ENCODE results near the gene ZSCAN21.

The ZSCAN21 gene

DNA sequence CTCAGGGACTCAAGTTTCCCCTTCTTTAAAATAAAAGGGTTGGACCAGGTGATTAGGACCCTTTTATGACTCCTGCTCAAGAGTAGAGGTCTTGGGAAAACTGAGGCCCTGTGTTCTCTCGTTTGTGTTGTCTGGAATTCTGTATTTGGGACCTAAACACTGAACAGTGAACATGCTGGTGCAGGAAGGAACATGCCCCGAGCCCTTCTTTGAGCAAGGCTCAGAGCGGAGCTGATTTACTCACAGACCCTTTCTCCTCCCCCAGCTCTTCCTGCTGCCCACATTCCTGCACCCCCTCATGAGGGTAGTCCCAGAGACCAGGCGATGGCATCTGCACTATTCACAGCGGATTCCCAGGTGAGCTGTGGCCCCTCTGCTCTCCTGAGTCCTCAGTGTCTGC lies 20.0 kb upstream of the ZSCAN21 start:
- no peak for DNase-seq

DNA sequence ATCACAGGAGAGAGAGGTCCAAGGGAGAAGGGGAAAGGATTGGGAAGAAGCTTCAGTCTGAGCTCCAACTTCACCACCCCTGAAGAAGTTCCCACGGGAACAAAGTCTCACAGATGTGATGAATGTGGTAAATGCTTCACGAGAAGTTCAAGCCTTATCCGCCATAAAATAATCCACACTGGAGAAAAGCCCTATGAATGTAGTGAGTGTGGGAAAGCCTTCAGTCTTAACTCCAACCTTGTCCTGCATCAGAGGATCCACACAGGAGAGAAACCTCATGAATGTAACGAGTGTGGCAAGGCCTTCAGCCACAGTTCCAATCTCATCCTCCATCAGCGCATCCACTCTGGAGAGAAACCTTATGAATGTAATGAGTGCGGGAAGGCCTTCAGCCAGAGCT lies 16.0 kb upstream of the ZSCAN21 start:
- DNase-seq = no peak

DNA sequence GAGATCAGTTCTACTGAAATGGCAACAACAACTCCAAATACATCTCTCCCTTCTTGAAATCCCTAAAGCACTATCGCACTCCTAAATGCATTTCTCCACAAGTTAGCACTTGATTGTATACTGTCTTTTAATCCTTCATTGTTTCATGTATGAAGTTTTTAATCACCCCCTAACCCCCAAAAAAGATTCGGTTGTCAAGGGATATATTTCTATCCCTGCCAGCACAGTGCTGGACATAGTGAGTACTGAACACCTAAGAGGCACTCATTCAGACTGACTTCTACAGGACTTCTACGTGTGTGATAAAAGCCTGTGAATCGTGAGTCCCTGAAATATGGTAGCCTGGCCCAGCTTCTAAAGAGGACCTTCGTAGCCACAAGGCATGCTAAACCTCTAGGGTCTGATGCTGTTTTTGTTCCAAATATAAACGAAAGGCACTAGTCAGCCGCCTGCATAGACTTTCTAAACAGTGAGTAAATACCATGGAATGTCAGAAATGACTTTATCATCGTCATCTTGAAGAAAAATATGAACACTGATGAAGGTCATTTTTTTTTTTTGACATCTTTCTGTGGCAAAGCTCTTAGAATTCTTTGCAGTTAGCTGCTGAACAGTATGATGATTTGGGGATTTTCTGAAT lies 14.6 kb upstream of the ZSCAN21 start:
- no peak for DNase-seq

DNA sequence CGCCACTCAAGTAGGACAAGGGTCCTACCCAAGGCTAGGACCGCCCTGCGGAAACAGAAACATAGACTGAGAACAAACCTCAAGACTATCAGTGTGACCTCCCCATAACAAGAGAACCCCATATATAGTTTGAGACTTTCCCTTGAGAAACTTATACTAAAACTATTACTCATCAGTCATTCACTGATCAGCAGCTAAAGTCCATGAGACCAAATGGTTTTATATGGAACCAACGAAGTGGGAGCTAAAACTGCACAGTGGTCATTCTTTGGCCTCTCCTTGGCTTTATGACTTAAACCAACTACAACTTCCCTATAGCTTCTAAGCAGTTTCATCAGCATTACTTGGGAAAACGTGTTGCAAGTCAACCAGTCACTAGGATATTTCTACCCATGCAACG lies 13.7 kb upstream of the ZSCAN21 start:
- DNase-seq = no peak

DNA sequence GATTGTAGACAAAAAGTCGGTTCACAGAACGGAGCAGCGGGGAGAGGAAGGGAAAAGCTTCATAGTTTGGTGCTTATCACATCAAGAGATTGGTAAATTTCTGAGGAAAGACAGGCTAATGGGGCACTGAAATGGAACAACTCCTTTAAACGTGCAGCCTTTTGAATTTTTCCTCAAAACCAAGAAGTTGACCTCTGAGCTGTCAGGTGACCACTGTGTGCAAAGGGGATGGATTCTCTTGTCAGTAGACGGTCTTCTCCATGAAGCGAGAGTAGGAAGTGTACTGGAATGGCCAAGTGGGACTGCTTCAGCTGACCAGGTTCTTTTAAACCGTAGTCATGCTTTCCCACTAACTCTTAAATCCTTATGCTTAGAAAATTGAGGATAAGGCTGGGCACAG lies 11.2 kb upstream of the ZSCAN21 start:
- DNase-seq = no peak

DNA sequence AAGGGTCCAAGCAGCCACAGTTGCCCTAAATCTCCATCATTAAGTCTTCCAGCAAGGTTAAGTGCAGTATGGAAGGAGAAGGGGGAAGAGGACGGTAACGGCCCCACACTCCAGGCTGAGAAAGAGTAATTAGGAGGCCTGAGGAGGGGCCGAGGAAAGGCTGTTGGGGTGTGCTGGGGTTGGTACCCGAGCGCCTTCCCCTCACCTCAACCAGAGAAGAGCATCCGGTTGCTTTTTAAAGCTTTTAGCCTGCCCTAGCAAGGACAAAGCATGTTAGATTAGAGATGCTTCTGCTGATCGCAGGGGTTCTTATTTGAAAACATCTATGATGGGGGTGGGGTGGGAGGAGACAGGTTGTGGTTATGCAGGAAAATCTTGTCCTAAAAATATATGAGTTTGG lies 9.0 kb upstream of the ZSCAN21 start:
- no peak for DNase-seq

DNA sequence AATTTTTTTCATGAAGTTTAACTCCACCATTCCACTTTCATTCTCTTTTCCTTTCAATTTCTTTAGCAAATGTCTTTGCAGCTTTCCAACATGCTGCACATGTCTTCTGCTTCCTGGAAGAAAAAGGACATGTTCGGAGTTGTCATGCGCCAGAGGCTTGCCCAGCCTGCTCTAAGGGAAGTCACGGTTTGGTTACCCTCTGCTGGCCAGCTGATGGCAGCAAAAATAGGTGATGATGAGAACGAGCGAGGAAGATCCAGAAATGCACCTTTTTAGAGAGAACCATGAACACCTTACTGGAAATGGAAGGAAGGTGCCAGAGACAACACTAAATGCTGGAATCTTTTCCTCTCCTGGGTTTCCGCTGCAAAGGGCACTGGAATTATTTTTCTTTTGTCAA lies 4.9 kb upstream of the ZSCAN21 start:
- DNase-seq = no peak

DNA sequence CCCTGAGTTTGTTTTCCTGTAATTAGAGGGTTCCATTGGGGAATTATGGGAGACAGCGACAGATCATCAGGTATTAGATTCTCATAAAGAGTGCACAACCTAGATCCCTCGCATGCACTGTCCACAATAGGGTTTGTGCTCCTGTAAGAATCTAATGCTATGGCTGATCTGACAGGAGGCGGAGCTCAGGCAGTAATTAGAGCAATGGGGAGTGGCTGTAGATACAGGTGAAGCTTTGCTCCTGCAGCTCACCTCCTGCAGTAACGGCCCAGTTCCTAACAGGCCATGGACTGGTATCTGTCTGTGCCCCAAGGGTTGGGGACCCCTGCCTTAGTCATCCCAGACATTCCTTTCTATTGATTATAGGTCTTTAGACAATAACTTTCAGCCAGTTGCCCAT lies 894 bp upstream of the ZSCAN21 start:
- no peak for DNase-seq

DNA sequence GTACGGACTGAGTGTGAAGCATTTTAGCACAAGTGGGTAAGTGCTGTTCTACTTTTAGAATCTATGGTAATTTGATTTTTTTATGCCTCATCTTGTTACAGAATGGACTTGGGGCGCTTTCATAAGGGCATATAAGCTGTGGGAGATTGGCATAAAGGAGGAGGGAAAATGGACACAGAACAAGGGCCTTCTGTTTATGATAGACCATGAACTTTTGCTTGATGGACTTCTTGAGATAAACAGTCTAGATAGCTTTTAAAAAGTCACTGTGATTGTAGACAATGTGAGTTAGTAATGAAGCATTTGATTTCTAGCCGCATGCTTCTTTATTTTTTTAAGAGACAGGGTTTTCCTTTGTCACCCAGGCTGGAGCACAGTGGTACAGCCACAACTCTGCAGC lies 2.0 kb downstream of the ZSCAN21 start:
- no peak for DNase-seq

DNA sequence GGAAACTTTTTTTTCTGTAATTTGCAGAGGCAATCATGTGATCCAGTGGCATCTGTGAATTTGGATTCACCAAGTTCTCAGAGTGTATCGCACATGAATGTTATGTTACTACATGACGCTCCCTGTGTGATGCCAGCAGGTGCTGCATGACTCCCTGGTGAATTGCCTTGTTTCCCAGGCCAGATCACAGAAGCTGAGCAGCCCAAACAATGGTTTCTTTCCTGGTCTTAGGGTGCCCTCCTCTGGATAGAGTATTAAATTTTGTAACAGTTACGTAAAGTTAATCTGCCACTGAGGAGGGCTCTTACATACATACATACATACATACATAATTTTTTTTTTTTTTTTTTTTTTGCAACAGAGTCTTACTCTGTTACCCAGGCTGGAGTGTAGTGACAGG lies 3.6 kb downstream of the ZSCAN21 start:
- peak; percentile 32 for DNase-seq

DNA sequence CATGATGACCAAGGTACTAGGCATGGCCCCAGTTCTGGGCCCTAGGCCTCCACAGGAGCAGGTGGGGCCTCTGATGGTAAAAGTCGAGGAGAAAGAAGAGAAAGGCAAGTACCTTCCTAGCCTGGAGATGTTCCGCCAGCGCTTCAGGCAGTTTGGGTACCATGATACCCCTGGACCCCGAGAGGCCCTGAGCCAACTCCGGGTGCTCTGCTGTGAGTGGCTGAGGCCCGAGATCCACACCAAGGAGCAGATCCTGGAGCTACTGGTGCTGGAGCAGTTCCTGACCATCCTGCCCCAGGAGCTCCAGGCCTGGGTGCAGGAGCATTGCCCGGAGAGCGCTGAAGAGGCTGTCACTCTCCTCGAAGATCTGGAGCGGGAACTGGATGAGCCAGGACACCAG lies 7.4 kb downstream of the ZSCAN21 start:
- no peak for DNase-seq

DNA sequence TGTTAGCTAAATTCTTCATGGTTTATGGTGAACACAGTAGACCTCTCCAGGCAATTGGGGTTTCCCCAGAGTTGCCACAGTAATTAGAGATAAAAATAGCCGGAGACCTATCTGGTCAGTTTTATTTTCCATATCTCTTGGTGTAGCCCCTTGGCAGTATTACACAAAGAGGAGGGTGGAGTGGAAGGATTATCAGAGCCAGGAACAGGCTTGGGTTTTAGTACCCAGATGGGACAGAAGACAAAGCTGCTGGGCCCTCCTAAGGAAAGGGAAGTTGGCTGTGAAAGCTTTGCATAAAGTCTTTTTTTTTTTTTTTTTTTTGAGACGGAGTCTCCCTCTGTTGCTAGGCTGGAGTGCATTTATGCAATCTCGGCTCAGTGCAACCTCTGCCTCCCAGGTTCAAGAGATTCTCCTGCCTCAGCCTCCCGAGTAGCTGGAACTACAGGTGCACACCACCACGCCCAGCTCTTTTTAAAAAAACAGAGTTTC lies 9.7 kb downstream of the ZSCAN21 start:
- DNase-seq = no peak

DNA sequence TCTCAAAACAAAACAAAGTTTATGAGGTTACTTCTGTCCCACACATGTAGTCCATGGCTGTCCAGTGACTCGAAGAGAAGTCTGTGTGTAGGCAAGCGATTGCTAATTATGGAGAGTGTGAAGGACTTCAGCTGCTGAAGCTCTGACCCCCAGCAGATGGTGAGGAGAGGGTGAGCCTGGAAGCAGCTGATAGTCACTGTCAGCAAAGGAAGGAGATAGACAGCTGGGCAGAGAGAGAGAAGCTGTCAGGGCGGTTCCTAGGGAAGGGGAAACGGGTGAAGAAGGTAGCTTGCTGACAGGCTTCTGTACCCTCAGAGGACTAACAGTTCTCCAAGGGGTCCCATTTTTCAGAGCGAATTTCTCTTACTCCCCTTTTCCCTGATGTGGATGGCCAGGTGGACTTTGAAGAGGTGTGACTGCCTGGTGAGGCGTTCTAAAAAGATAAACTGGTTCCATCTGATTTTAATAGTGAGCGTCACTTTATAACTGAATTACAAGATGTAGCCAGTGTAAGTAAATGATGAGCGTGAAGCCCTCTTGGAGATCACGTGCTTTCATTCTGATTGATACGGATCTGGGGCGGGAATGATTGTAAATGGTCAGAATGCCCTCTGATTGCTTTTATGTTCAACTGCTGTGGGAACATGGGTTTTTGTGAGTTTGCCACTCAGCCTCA lies 12.1 kb downstream of the ZSCAN21 start:
- DNase-seq = no peak

DNA sequence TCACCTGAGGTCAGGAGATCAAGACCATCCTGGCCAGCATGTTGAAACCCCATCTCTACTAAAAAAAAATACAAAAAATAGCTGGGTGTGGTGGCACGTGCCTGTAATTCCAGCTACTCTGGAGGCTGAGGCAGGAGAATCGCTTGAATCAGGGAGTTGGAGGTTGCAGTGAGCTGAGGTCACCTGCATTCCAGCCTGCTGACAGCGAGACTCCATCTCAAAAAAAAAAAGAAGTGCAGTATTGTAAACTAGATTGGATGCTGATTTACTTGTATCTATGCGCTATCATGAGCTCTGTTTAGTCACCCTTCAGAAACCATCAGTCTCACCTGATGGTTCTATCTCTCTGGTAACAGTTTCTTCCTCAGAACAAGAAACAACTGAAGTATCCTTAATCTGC lies 13.8 kb downstream of the ZSCAN21 start:
- no peak for DNase-seq

DNA sequence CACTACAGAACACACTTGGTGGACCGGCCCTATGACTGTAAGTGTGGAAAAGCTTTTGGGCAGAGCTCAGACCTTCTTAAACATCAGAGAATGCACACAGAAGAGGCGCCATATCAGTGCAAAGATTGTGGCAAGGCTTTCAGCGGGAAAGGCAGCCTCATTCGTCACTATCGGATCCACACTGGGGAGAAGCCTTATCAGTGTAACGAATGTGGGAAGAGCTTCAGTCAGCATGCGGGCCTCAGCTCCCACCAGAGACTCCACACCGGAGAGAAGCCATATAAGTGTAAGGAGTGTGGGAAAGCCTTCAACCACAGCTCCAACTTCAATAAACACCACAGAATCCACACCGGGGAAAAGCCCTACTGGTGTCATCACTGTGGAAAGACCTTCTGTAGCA lies 14.6 kb downstream of the ZSCAN21 start:
- no peak for DNase-seq

DNA sequence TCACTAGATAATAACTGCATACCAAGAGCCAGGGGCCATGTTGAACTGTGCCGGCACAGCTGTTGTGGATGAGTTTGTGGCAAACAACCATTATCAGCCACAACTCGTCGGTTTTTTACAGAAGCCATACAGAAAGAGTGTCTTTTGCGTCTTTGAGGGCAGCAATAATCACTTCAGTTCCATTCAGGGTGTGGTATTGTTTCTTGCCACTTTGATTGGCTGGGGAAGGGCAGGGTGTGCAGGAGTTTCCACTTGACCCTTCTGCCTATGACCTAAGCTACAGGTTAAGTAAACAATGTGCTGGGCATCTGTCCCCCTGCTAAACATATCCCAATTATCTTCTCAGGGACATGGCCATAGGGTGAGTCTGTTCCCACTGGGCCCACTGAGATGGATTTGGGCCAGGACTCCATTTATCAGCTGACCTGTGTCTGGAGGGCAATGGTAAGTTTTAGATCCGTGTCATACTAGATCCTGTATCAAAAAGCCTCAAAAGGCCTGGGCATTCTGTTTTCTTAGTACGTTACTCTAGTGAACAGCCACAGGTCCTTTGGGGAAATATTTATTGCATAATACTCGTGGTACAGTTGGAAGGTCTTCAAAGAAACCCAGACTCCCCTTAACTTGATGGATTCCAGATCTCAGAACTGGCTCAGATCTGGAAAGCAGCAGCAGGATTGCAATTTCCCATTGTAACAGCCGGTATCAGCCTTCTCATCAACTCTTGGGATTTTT lies 16.0 kb downstream of the ZSCAN21 start:
- no peak for DNase-seq

DNA sequence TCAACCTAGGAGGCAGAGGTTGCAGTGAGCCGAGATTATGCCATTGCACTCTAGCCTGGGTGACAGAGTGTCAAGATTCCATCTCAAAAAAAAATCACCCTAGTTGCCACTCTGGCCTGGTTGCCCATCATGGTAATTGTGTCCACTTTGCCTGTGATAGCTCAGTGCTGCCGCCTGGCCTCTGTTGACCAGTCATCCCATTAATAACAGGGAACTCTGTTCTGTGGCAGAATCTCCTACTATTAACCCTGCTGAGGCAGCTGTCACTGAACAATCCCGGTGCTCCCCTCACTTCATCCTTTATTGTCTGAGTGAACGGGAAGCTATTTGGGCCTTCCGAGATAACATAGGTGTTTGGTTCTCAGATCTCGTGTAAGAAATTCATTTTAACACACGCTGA lies 17.4 kb downstream of the ZSCAN21 start:
- DNase-seq = no peak

DNA sequence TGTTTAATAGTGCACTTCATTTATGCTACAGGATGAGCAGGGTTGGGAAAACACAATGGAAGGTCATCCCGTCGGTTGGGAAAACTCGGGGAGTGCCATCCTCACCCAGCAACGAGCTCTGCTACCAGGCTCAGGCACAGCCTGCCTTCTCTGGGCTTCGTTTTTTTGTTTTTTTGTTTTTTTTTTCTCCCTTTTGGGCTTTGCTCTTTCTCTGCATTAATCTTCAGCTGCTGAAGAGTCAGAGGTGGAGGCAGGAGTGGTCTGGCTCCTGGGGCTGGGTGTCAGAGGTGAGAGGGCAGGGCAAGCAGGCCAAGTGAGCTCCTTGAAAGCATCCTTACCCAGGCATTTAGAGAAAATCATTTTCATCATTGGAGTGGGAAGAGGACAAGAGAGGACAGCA lies 20.4 kb downstream of the ZSCAN21 start:
- DNase-seq = no peak

DNA sequence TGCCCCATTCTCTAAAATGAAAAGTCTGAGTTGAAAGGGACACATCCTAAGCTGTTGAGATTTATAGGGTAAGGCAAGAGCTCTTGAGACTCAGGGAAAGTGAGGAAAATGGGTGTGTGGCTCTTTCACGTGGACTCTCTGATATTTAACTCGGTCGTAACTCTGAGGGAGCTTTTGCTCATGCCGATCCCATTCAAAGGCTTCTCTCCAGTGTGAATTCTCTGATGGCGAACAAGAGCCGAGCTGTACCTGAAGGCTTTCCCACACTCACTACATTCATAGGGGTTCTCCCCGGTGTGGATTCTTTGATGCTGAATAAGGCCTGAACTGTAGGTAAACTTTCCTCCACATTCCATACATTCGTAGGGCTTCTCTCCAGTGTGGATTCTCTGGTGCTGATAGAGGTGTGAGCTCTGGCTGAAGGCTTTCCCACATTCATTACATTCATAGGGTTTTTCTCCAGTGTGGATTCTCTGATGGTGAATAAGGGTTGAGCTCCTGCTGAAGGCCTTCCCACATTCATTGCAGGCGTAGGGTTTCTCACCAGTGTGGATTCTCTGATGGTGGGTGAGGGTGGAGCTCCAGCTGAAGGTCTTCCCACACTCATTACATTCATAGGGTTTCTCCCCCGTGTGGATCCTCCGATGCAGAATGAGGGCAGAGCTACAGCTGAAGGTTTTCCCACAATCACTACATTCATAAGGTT lies 21.6 kb downstream of the ZSCAN21 start:
- no peak for DNase-seq

DNA sequence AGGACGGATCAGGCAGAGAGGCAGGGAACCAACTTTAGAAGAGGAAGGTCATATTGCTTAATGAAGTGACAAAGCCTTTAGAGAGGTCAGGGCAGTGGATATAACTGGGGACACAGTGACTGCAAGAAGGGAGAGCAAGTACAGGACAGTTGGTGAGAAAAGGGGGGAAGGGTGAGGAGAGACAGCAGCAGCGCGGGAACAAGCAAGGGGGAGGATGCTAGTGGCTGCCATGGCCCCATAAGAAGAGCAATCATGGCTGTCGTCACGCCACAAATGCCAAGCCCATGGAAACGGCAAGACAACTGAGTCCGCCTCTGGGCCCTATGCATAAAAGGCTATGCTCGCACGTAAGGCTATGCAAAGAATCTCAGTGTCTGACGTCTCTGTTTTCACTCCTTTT lies 22.9 kb downstream of the ZSCAN21 start:
- no peak for DNase-seq

DNA sequence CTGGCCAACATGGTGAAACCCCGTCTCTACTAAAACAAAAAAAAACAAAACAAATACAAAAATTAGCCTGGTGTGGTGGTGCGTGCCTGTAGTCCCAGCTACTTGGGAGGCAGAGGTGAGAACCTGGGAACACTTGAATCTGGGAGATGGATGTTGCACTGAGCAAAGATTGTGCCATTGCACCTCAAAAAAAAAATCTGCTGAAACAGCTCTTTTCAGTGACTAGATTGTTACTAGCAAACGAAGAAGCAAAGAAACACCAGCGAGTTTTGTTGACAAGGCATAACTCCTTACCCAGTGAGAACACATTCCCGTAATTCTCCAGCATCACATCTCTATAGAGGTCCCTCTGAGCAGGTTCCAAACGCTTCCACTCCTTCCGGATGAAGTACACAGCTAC lies 25.3 kb downstream of the ZSCAN21 start:
- no peak for DNase-seq

DNA sequence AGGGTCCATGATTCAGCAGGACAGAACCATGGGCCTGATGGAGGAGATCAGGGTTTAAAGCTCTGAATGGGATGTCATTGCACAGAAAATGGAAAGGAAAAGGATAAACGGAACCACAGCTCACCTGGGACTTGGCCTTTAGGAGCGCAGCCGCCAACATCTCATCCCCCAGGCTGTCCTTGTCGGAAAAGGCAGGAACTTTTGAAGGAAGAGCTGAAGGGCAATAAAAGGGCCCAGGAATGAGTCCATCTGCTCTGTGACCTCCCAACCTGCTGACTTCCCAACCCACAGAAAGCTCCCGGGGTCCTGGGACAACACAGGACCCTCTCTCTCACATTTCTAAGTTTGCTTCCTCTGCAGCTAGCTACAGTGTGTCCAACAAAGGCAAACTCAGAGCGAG lies 25.8 kb downstream of the ZSCAN21 start:
- DNase-seq = no peak

DNA sequence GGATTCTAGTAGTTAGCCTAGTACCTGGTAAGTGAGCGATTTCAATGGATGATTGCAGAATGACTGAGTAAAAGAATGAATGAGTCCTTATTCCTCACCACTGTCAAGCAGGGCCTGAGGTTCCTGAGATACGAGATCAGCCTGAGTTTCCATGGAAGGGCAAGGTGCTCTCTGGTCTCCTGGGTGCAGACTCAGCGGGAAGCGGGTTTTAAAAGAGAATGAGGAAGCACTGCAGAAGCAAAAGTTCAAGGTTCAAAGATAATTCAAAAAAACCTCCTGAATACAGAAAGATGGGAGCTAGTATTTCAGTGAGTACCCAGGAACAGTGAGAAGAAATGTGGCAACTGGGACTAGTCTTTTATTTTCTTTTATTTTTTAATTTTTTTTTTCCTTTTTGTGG lies 27.6 kb downstream of the ZSCAN21 start:
- no peak for DNase-seq

Measured in NCI-H1105 (cell line).